ENCODE measurements around the gene BARX1. TPM values are rescaled to one million over a fixed set of nuclear protein-coding genes. Genes with fewer than 3 reads are reported as not detected.
"Not testable (repeated sequence)": the region's sequence is repeated elsewhere in the genome, so short reads cannot be mapped to it uniquely, and the experiment has no call there.

BARX1 gene
- total RNA-seq, 2 donors from 2014 or later, result 0.29 TPM; not detected in 1

- H3K4me1 Mint-ChIP-seq (ENCODE audit: low read depth in 2 of 2); H3K36me3 Mint-ChIP-seq; ATAC-seq; DNase-seq (ENCODE audit: low spot score); H3K4me3 Mint-ChIP-seq; H3K9me3 Mint-ChIP-seq; H3K27ac Mint-ChIP-seq: not testable (repeated sequence)
- H3K27me3 Mint-ChIP-seq, result peaks cover 46 to 60% of the 10 kb centered on the region in 2 donors
Observed at GRCh38 chr9:93939589-93939988, 15.6 kb downstream of the BARX1 start.

DNA sequence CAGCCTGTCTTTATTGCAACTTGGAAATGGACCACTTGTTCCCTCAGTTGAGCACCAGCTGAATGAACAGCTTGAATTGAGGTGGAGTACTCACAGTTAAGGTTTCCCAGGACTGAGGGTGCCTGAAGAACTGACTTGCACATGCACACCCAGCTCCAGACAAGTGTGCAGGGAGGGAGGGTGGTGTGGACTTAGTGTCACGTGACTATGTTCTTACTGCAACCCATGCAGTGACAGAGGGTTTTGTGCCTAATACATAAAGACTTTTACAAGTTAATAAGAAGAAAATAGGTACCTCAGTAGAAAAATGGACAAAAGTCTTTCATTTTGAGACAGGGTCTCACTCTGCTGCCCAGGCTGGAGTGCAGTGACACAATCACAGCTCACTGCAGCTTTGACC, 18.0 kb downstream of the BARX1 start:
- H3K9me3 Mint-ChIP-seq, result no peaks in the 10 kb centered on the region

GRCh38 chr9:93931905-93932304, 23.2 kb downstream of the BARX1 start:
- H3K4me3 Mint-ChIP-seq, result no peak overlapping the region

More for the DNA sequence above, 18.0 kb downstream of the BARX1 start:
- Mint-ChIP-seq H3K4me3 (no peak overlapping the region), H3K36me3 (no peaks in the 10 kb centered on the region), H3K4me1 (ENCODE audit: low read depth in 2 of 2) (no peaks in the 10 kb centered on the region), H3K27me3 (peaks cover 42 to 51% of the 10 kb centered on the region in 2 donors), H3K27ac (no peak overlapping the region)
- DNase-seq (ENCODE audit: low spot score) (no peak), ATAC-seq (no peak)

DNA sequence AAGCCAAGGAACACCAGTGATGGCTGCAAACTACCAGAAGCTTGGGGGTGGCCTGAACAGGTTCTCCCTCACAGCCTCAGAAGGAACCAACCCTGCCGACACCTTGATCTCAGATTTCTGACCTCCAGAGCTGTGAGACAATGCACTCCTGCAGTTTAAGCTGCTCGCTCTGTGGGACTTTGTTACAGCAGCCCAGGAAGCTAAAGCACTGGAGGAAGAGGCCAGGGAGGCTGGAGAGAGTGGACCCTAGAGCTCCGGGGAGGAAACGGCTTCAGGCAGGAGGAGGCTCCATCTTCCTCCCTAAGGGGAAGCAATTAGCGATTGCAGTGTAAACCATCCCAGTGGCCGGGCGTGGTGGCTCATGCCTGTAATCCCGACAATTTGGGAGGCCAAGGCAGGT, 25.1 kb downstream of the BARX1 start:
- Mint-ChIP-seq H3K36me3 (no peaks in the 10 kb centered on the region), H3K4me3 (no peak overlapping the region), H3K9me3 (no peaks in the 10 kb centered on the region), H3K27ac (no peak overlapping the region), H3K27me3 (peaks cover 18 to 25% of the 10 kb centered on the region in 2 donors), H3K4me1 (ENCODE audit: low read depth in 2 of 2) (no peaks in the 10 kb centered on the region)
- no peak for DNase-seq (ENCODE audit: low spot score)
- ATAC-seq, result no peak

More at GRCh38 chr9:93931905-93932304, 23.2 kb downstream of the BARX1 start:
- Mint-ChIP-seq H3K27me3 (peaks cover 30 to 31% of the 10 kb centered on the region in 2 donors), H3K27ac (no peak overlapping the region), H3K36me3 (no peaks in the 10 kb centered on the region), H3K4me1 (ENCODE audit: low read depth in 2 of 2) (no peaks in the 10 kb centered on the region), H3K9me3 (no peaks in the 10 kb centered on the region)
- DNase-seq (ENCODE audit: low spot score), result no peak
- no peak for ATAC-seq

DNA sequence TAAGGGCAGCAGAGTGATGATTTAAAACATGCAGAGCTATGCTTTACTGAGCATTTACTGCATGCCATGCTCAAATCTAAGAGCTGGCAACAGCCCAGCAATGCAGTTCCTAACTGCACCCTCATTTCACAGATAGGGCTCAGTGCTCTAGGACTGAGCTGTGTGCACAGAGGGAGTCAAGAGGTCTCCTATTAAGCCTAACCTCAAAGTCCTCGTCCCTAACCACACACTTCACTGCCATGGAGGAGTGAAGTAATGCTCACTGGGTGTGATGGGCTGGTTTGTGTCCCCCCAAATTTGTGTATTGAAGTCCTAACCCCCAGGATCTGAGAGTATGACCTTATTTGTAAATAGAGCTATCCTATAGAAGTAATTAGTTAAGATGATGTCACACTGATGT, 25.9 kb downstream of the BARX1 start:
- H3K36me3 Mint-ChIP-seq, result no peaks in the 10 kb centered on the region
- no peak overlapping the region for H3K4me3 Mint-ChIP-seq
- H3K4me1 Mint-ChIP-seq (ENCODE audit: low read depth in 2 of 2), result no peaks in the 10 kb centered on the region
- peaks cover 13 to 19% of the 10 kb centered on the region in 2 donors for H3K27me3 Mint-ChIP-seq
- ATAC-seq (no peak), DNase-seq (ENCODE audit: low spot score) (no peak)
- no peak overlapping the region for H3K27ac Mint-ChIP-seq
- H3K9me3 Mint-ChIP-seq, result no peaks in the 10 kb centered on the region

DNA sequence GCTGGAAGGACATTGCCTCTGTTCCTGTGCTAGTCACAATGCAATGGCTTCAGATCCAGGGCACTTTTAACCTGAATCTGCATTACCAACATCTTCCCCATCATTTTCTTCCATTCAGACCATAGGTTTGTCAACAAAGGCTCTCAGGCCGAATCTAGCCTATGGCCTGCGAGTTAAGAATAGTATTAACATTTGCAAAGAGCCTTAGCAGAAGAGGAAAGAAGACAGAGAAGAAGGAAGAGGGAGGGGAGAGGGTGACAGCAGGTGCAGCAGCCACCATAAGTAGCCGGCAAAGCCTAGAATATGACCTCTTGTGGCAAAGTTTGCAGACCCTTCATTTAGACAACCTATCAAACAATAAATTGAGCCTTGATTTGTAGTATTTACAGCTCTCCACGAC, 32.6 kb downstream of the BARX1 start:
- no peak overlapping the region for H3K27ac Mint-ChIP-seq
- no peaks in the 10 kb centered on the region for H3K9me3 Mint-ChIP-seq
- DNase-seq (ENCODE audit: low spot score) (no peak), ATAC-seq (no peak)
- H3K4me3 Mint-ChIP-seq, result no peak overlapping the region
- peaks cover 5 to 6% of the 10 kb centered on the region in 2 donors for H3K27me3 Mint-ChIP-seq
- H3K4me1 Mint-ChIP-seq (ENCODE audit: low read depth in 2 of 2), result no peaks in the 10 kb centered on the region
- H3K36me3 Mint-ChIP-seq, result no peaks in the 10 kb centered on the region

- Mint-ChIP-seq H3K27ac (no peak overlapping the region), H3K9me3 (no peaks in the 10 kb centered on the region), H3K4me3 (no peak overlapping the region), H3K27me3 (no peaks in the 10 kb centered on the region), H3K36me3 (no peaks in the 10 kb centered on the region), H3K4me1 (ENCODE audit: low read depth in 2 of 2) (no peaks in the 10 kb centered on the region)
- no peak for DNase-seq (ENCODE audit: low spot score)
- no peak for ATAC-seq
Observed at GRCh38 chr9:93920131-93920800, 34.9 kb downstream of the BARX1 start.

GRCh38 chr9:93918061-93918460, 37.1 kb downstream of the BARX1 start:
- H3K36me3 Mint-ChIP-seq, result no peaks in the 10 kb centered on the region
- no peak for DNase-seq (ENCODE audit: low spot score)
- H3K4me3 Mint-ChIP-seq, result no peak overlapping the region
- H3K27ac Mint-ChIP-seq, result no peak overlapping the region
- ATAC-seq, result no peak
- H3K4me1 Mint-ChIP-seq (ENCODE audit: low read depth in 2 of 2), result no peaks in the 10 kb centered on the region
- no peaks in the 10 kb centered on the region for H3K27me3 Mint-ChIP-seq
- no peaks in the 10 kb centered on the region for H3K9me3 Mint-ChIP-seq

GRCh38 chr9:93917121-93917853, 37.9 kb downstream of the BARX1 start:
- H3K27me3 Mint-ChIP-seq, result no peaks in the 10 kb centered on the region
- no peak overlapping the region for H3K27ac Mint-ChIP-seq
- ATAC-seq (no peak), DNase-seq (ENCODE audit: low spot score) (no peak)
- no peaks in the 10 kb centered on the region for H3K9me3 Mint-ChIP-seq
- no peaks in the 10 kb centered on the region for H3K4me1 Mint-ChIP-seq (ENCODE audit: low read depth in 2 of 2)
- H3K36me3 Mint-ChIP-seq, result no peaks in the 10 kb centered on the region
- H3K4me3 Mint-ChIP-seq, result no peak overlapping the region

- Mint-ChIP-seq H3K27ac (no peak overlapping the region), H3K4me3 (no peak overlapping the region), H3K4me1 (ENCODE audit: low read depth in 2 of 2) (no peaks in the 10 kb centered on the region), H3K9me3 (no peaks in the 10 kb centered on the region), H3K27me3 (no peaks in the 10 kb centered on the region), H3K36me3 (no peaks in the 10 kb centered on the region)
- DNase-seq (ENCODE audit: low spot score), result no peak
- ATAC-seq, result no peak
Observed at GRCh38 chr9:93916358-93916757, 38.8 kb downstream of the BARX1 start.

- DNase-seq (ENCODE audit: low spot score), result no peak
- H3K4me1 Mint-ChIP-seq (ENCODE audit: low read depth in 2 of 2), result no peaks in the 10 kb centered on the region
- no peak overlapping the region for H3K27ac Mint-ChIP-seq
- no peak overlapping the region for H3K4me3 Mint-ChIP-seq
- H3K27me3 Mint-ChIP-seq, result peaks cover 0 to 7% of the 10 kb centered on the region in 2 donors
- no peak for ATAC-seq
- no peaks in the 10 kb centered on the region for H3K9me3 Mint-ChIP-seq
- no peaks in the 10 kb centered on the region for H3K36me3 Mint-ChIP-seq
Observed at GRCh38 chr9:93911801-93912554, 43.2 kb downstream of the BARX1 start.

- Mint-ChIP-seq H3K9me3 (no peaks in the 10 kb centered on the region), H3K4me3 (no peak overlapping the region), H3K36me3 (no peaks in the 10 kb centered on the region), H3K27me3 (peaks cover 0 to 11% of the 10 kb centered on the region in 2 donors), H3K4me1 (ENCODE audit: low read depth in 2 of 2) (no peaks in the 10 kb centered on the region), H3K27ac (no peak overlapping the region)
- ATAC-seq, result no peak
- no peak for DNase-seq (ENCODE audit: low spot score)
Observed at GRCh38 chr9:93911136-93911745, 43.9 kb downstream of the BARX1 start.

DNA sequence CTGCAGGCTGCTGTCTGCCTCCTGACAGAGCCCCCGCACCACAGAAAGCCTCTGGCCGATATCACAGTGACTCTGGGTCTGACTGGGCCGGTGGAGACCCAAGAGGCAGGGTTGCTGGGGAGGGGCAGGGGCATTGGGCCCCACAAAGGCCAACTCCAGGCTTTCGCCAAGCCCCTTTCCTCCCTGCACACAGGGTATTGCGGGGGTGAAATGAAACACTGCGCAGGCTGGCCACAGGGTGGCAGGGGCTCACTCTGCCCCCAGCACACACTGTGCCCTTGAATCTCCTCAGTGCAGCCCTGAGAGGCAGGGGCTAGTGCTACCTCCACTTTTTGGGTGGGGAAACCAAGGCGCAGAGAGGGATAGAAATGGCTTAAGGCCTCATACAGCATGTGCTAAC, 44.6 kb downstream of the BARX1 start:
- DNase-seq (ENCODE audit: low spot score), result no peak
- Mint-ChIP-seq H3K9me3 (no peaks in the 10 kb centered on the region), H3K4me1 (ENCODE audit: low read depth in 2 of 2) (no peaks in the 10 kb centered on the region), H3K36me3 (no peaks in the 10 kb centered on the region), H3K27ac (no peak overlapping the region), H3K27me3 (peaks cover 0 to 15% of the 10 kb centered on the region in 2 donors), H3K4me3 (no peak overlapping the region)
- no peak for ATAC-seq

DNA sequence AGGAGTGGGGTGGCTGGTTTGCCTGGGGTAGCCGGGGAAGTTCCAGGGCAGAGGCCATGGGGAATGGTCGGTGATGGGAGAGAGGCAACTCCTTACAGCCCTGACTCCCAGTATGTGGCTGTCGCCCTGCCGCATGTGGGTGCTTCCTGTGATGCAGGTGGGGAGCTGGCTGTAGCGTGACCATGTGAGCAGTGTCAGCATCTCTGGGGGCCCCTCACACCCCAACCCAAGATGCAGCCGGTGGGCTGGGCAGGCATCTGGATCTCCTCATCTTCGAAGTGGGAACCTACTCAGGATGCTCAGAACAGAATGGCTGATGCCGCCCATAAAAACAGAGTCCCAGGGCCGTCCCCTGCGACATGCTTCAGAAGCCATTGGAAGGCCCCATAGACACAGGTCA, 45.0 kb downstream of the BARX1 start:
- Mint-ChIP-seq H3K4me3 (no peak overlapping the region), H3K27me3 (peaks cover 0 to 15% of the 10 kb centered on the region in 2 donors), H3K27ac (no peak overlapping the region), H3K9me3 (no peaks in the 10 kb centered on the region), H3K4me1 (ENCODE audit: low read depth in 2 of 2) (no peaks in the 10 kb centered on the region), H3K36me3 (no peaks in the 10 kb centered on the region)
- DNase-seq (ENCODE audit: low spot score) (no peak), ATAC-seq (no peak)

Data from natural killer cell treated with Interleukin-12 subunit alpha and Interleukin-12 subunit beta and Interleukin-15 and Interleukin-18, amount 100 ng/mL, for 72 hours (primary cell).